IPS DF 4.7 (cell line): ENCODE measurements around the gene DOC2A.
"Not testable (repeated sequence)": the region's sequence is repeated elsewhere in the genome, so short reads cannot be mapped to it uniquely, and the experiment has no call there.

Source experiments
- DNase-seq: peaks from one replicate; pipeline ENCODE4 v3.0.0-alpha.2; 2013; ENCODE audit warnings: low spot score; ENCODE audit errors: extremely low read depth

DOC2A gene

GRCh38 chr16:30027588-30028437 lies 17.0 kb upstream of the DOC2A start:
- DNase-seq, result no peak

GRCh38 chr16:30026449-30026848 lies 15.6 kb upstream of the DOC2A start:
- no peak for DNase-seq

DNA sequence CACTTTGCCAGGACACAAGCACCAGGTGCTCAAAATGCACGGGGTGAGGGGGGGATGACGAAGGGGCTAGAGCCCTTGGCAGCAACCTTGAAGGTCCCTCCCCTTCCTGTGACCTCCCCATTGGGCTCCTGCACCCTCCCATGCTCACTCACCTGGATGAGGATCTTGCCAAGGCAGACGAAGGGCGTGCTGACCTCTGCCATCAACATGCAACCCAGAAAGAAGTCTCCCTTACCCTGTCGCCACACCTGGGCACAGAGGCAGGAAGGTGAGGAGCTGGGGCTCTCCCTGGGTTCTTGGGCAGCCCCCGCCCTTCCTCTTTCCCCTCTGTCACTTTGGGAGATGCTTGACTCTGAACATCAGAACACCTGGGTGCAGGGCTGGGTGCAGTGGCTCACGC lies 14.7 kb upstream of the DOC2A start:
- DNase-seq, result no peak

DNA sequence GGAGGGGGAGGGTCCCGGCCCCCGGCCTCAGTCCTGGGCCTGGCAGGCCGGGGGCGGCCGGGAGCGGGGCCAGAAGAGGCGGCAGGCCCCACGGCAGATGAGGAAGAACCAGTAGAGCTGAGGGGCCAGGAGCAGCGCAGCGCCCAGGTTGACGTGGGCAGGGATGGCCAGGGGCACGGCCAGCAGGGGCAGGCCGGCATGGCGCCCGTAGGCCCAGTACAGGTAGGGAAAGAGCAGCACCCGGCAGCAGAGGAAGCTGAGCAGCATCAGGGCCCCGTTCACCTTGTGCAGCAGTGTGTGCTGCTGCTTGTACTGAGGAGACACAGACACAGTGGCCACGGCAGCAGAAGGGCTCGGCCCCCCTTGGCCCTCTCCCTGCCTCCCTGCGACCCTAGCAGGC lies 14.3 kb upstream of the DOC2A start:
- DNase-seq, result no peak

DNA sequence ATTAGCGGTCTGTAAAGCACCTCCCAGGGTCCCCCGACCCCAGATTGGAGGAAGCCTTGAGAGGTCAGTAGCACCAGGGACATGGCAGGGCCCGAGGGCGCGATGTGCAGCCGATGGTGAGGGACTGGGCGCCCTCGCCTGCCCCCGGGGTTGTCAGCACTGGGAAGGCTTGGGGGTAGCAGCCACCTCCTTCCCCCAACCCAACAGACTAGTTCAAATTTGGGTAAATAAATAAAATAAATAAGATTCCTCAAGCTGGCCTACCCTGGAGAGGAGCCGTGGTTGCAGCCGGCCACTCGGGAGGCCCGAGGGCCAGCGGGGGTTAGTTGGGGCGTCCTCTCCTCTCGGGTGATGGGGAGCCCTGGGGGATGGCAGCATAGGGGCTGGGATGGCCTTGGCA lies 13.6 kb upstream of the DOC2A start:
- no peak for DNase-seq

DNA sequence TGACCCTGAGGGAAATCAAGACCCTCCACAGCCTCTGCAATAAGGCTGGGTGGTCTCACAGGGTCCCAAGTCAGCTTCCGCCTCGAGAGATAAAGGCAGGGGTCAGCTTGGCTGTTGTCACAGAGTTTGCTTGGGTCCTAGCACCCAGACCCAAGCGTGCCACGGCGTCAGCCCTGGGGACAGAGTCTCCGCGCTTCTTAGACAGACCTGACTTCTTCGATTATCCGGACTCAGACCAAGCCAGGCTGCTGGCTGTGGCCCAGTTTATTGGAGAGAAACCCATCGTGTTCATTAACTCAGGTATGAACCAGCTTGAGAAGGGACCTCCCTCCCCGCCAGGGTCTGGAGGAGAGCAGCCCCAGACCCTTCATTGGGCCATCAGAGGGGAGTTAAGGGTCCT lies 12.8 kb upstream of the DOC2A start:
- DNase-seq, result no peak

GRCh38 chr16:30022887-30023286 lies 12.1 kb upstream of the DOC2A start, which contains the start of gene C16orf92:
Gene C16orf92, plus strand, starts transcription at chr16:30023198. Its CDS starts 143 bp downstream, at chr16:30023341.
- no peak for DNase-seq

GRCh38 chr16:30018731-30019158 lies 7.9 kb upstream of the DOC2A start:
- DNase-seq, result no peak

GRCh38 chr16:30017937-30018336 lies 7.1 kb upstream of the DOC2A start:
- not testable (repeated sequence) for DNase-seq

DNA sequence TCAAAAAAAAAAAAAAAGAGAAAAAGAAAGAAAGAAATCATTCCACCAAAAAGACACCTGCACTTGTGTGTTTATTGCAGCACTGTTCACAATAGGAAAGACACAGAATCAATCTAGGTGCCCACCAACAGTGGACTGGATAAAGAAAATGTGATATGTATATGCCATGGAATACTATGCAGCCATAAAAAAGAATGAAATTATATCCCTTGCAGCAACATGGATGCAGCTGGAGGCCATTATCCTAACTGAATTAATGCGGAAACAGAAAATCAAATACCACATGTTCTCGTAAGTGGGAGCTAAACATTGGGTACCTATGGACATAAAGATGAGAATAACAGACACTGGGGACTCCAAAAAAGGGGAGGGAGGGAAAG lies 6.4 kb upstream of the DOC2A start:
- no peak for DNase-seq

GRCh38 chr16:30016555-30017276 lies 5.9 kb upstream of the DOC2A start:
- no peak for DNase-seq

DNA sequence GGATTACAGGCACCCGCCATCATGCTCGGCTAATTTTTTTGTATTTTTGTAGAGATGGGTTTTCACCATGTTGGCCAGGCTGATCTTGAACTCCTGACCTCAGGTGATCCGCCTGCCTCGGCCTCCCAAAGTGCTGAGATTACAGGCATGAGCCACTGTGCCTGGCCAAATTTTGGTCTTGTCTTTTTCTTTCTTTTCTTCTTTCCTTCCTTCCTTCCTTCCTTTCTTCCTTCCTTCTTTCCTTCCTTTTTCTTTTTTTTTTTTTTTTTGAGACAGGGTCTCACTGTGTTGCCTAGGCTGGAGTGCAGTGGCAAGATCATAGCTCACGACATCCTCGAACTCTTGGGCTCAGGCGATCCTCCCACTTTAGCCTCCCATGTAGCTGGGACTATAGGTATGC lies 4.6 kb upstream of the DOC2A start:
- not testable (repeated sequence) for DNase-seq

DNA sequence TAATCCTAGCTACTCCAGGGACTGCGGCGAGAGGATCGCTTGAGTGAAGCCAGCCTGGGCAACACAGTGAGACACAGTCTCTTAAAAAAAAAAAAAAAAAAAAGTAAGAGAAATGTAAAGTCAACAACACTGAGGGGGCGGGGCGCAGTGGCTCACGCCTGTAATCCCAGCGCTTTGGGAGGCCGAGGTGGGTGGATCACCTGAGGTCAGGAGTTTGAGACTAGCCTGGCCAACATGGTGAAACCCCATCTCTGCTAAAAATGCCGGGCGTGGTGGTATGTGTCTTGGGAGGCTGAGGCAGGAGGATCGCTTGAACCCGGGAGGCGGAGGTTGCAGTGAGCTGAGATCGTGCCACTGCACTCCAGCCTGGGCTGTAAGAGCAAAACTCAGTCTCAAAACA lies 1.8 kb upstream of the DOC2A start:
- DNase-seq, result not testable (repeated sequence)

DNA sequence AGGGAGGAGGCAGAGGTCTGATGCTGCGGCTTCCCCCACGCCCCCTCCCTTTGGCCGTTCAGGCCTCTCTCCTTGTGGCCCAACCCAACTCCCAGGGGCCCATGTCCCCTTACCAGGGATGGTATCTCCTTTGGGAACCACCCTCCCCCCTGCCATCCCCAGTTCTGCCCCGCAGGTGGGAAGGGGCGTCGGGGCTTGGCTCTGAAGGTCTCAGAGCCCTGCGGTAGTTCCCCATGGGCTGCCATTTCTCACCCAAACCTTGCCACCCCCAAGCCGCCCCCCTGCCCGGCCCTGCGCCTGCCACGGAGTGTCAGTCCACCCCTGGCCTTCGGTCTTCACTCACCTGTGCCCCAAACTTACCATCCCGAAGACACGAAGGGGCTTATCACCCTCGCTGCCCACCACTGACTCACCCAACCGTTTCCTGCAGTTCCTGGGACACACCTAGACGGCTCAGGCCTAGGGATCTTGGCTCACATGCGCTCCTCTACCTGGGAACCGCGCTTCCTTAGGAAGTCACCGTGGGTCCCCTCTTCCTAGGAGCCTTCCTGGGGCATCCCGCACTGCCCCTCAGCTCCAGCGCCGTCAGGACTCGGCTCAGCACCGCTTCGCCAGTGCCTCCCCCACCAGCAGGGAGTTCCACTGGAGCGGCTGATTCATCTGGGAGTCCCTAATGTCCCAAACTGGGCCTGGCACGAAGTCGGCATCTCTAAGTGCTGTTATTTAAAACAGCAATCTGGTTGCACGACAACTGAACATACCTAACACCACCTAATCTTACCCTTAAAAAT lies 1.1 kb upstream of the DOC2A start:
- DNase-seq, result no peak

DNA sequence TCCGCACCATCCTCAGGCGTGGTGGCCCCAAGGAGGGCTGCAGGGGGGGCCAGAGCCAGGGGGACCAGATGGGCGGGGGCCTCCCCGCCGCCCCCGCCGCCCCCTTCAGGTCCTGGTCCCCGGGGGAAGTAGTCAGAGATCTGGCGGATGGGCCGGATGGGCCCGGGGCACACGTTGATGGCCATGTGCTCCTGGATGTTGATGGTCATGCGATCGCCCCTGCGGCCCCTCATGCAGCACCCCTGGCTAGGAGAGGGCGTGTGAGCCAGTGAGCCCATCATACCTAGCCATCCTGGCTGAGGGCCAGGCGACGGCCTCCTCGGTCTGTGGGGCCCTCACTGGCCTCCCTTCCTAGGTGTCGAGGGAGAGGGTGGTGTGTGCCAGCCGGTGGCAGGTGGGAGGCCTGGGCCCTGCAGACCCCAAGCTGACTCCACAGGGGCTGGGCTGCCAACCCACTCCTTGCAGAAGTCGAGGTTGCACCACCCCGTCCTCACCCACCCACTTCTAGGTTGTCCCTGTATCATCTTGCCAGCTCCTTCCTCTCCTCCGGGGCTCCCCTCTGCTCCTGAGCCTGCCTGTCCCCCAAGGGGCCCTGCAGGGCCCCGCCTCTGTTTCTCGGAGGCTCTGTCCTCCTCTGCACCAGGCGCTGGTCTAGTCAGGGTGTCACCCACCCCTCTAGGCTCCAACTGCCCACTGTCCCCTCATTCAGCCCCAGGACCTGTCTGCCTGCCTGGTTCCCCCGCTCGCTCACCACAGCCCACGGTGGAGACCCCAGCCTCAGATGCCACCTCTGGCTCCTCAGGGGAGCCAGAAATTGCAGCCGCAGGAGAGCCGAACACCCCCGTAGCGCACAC lies 610 bp downstream of the DOC2A start:
- no peak for DNase-seq

DNA sequence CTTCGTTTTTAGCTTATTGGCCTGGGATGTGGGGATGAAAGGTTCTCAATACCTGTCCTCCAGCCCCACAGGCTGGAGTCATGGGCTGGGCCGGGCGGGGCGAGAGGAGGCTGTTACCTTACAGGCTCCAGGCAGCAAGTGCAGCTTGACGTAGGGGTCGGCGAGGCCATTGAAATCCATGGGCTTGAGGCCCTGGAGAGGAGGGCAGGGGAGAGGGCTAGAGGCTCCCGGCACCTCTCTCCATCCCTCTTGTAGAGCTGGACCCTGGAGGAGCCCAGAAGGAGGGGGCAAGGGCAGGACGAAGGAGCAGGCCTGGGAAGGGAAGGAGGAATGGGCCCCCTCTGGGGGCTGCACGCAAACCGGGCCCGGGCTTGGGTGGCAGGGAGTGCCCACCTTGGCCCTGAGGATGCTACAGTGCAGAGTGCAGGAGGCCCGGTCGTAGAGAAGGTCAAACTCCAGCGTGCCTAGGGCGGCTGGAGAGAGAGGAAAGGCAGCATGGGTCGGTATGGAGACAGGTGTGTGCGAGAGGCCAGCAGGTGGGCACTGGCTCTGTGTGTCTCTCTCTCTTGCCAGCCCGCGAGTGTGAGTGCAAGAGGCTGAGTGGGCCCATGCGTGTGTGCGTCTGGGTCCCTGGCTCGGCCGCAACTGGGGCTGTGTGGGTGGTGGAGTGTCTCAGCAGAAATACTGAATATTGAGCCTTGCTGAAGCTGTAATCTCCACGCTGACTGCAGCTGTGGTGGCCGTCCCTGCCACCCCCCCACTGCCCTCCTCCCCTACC lies 1.6 kb downstream of the DOC2A start:
- no peak for DNase-seq

GRCh38 chr16:30007378-30007895 lies 3.4 kb downstream of the DOC2A start:
- DNase-seq, result no peak

GRCh38 chr16:30006659-30007377 lies 4.0 kb downstream of the DOC2A start:
- DNase-seq, result no peak

- DNase-seq, result no peak
Observed at GRCh38 chr16:30006095-30006473, 4.7 kb downstream of the DOC2A start.
